Stromal cell of bone marrow (primary cell): ENCODE measurements around the gene DGCR2.
A peak's percentile ranks its signal among the peaks of the same experiment; 100 is the strongest.
"Not testable (repeated sequence)": the region's sequence is repeated elsewhere in the genome, so short reads cannot be mapped to it uniquely, and the experiment has no call there.

Experiments used
- DNase-seq: peaks from one replicate; pipeline ENCODE4 v3.0.0-alpha.2; 2012; ENCODE audit warnings: low read depth

DGCR2 gene

DNA sequence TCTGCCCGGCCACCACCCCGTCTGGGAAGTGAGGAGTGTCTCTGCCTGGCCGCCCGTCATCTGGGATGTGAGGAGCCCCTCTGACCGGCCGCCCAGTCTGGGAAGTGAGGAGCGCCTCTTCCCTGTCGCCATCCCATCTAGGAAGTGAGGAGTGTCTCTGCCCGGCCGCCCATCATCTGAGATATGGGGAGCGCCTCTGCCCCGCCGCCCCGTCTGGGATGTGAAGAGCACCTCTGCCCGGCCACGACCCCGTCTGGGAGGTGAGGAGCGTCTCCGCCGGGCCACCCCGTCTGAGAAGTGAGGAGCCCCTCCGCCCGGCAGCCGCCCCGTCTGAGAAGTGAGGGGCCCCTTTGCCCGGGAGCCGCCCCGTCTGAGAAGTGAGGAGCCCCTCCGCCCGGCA is 38.1 kb downstream of the DGCR2 start:
- not testable (repeated sequence) for DNase-seq

DNA sequence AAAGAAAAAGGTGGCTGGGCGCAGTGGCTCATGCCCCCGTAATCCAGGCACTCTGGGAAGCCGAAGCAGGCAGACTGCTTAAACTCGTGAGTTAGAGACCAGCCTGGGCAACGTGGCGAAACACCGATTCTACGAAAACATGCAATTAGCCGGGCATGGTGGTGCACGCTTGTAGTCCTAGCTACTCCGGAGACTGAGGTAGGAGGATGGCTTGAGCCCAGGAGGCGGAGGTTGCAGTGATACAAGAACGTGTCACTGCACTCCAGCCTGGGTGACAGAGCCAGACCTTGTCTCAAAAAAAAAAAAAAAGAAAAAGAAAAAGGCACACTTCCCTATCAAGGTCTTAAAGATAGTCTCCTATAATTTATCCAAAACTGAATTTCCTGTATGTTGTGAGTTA is 39.4 kb downstream of the DGCR2 start:
- DNase-seq = no peak

DNA sequence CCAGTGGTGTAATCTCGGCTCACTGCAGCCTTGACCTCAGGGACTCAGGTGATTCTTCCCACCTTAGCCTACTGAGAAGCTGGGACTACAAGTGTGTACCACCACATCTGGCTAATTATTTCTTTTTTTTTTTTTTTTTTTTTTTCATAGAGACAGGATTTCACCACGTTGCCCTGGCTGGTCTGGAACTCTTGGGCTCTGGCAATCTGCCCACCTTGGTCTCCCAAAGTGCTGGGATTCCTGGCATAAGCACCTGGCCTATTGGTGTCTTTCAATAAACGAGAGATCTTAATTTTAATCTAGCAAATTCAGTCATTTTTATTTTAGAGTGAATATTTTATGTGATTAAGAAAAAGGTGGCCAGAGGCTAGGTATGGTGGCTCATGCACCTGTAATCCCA is 40.1 kb downstream of the DGCR2 start:
- no peak for DNase-seq

DNA sequence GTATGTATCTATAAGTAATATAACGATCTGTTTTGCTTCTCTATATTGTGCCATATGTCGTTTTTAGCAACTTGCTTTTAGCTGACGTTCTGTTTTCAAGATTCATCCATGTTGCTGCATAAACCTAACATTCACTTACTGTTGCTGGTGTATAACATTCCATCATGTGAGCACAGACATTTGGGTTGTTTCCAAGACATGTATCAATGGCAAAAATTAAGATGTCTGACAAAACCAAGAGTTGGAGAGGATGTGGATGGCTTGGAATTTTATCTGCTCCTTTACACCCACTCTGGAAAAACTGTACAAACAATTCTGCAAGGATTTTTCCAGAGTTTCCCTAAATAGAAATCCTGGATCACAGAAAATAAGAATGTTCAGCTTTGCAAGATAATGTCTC is 40.9 kb downstream of the DGCR2 start:
- DNase-seq = no peak

DNA sequence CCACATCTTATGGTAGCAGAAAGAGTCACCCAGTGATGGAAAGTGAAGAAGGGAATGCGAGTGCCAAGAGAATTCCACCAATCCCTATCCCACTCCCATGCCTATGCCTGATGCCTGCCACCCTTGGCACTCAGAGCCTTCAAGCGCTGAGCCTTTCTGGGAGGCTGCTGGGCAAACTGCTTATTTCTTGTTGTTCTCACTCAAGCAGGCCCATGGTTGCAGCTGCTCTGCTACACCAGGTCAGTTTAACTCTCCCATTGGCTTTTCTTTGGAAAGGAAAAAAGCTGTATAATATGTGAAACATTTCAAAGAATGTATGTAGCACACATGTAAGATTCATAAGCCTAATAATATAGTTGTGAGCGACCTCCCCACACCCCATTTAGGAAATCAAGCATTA is 41.4 kb downstream of the DGCR2 start:
- DNase-seq = no peak

DNA sequence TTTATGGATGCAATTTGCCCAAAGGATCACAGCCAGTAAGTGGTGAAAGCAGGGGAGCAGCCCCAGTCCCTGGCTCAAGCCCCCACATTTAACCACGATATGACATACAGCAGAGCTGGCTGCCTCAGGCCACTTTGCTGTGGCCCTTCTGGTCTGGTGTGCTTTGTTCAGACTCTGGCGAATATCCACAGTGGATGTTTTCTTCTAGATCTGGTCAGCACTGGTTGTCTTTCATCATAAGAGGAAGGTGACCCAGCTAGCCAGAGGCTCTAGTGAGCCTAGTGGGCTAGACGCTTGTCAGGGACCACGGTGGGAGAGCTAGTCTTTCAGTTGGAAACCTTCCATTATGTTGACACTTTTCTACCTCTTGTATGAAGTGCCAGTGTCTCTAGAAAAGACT is 42.5 kb downstream of the DGCR2 start:
- no peak for DNase-seq

DNA sequence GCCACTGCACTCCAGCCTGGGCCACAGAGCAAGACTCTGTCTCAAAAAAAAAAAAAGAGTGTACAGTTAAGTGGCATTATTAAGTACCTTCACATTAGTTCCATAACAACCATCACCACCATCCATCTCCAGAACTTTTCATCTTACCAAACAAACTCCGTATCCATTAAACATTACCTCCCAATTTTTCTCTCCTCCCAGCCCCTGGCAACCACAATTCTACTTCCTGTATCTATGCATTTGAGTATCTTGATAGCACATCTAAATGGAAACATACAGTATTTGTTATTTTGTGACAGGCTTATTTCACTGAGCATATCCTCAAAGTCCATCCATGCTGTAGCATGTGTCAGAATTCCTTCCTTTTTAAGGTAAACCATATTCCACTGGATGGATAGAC is 46.8 kb downstream of the DGCR2 start:
- DNase-seq = no peak

DNA sequence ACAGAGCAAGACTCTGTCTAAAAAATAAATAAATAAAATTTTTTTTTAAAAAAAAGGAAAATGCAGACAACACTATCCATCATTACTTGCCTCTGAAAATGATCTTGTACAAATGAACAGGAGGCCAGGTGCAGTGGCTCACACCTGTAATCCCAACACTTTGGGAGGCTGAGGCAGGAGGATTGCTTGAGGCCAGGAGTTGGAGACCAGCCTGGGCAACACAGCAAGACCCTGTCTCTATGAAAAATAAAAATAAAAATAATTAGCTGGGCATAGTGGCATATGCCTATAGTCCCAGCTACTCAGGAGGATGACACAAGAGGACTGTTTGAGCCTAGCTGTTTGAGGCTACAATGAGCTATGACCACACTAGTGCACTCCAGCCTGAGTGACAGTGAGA is 49.4 kb downstream of the DGCR2 start:
- not testable (repeated sequence) for DNase-seq

DNA sequence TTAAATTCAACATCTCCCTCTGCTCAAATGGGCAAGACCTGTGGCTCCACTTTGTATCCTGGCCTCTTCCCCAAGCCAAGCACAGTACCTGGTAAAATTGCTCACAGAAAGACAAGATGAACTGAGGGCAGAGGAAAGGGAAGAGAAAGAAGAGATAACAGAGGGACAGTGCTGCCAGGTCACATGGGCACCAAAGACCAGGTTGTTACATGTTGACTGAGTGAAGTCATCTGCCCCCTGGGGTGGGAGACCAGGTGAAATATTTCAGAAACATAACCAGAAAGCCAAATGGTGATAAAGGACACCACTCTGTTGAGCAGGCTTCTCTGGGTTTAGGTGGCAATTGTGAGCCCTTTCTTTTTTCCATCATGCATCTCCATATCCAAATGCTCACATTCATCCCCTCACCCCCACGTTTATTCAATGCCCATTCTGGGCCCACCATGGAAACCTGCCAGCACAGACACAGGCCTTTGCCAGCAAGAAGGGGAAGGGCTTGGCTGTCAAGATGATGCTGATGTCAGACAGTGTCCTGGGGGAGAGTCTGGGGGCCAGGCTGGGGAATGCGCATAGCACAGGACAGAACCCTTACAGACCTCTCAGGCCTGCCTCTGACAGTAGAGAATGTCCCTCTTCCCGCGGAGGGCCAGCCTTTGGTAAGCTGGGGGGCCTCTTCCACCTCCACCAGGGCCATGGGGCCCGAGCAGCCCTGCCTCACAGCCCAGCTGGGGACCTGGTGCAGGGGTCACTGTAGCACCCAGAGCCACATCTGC is 51.6 kb downstream of the DGCR2 start:
- no peak for DNase-seq

DNA sequence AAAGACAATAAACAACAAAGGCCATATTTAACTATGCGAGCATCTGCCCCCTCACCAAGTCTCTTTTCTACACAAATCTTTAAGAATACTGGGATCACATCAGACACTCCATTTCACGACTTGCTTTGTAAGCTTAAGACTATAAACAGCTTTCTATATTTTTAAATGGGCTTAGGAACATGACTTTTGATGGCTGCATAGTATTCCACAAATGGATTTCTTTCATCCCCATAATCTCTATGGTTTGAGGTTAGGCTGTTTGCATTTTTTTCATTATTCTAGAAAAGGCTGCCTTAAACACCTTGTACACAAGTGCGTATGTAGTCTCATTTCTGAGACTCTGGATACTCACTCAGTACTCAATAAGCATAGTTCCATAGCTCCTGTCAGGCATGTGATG is 52.8 kb downstream of the DGCR2 start:
- DNase-seq = no peak

DNA sequence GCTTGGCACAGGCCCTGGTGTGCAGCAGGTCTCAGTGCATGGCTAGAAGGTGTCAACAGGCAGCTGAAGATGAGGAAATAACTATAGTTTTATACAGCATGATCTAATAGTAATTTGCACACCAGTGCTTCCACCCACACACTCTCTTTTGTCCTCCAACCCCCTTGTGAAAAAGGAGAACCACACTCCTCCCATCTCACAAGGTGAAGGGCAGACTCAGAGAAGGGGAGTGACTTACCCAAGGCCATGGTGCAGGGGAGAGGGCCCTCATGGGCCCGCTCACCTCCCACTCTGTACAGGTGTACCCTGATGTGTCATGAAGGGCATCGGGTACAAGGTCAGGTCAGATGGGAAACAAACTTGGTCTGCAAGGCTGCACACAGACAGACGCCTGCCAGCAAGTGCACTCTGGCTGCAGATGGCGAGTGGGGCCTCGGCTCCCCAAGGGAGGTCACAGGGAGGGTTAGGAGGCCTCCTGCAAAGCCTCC is 53.4 kb downstream of the DGCR2 start:
- DNase-seq = no peak

DNA sequence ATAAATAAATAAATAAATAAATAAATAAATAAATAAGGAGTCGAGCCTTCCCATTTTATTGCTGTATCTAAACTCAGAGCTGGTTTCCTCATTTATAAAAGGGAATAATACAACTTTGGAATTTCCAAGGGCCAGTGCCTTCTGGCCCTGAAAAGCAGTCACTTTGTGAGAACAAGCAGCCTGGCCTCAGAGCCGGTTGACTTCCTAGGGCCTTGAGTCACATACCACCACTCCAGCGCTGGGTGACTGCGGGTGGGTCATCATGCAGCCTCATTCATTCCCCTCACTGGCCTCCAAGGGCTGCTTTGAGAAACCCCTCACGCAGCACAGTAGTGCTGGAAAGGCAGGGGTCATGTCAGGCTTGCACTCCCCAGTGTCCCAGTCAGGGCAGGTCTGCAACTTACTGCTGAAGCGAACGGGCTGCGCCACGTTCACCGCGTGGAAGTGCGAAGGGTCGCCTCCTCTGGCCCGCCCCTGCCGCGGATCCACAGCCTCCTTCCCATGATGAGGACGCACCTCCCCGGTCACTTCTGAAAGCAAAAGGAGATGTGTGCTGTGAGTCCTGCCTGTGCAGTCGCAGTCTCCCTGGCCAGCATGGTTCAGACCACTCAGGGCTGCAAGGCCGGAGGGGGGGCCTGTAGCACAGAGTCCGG is 54.4 kb downstream of the DGCR2 start:
- no peak for DNase-seq

DNA sequence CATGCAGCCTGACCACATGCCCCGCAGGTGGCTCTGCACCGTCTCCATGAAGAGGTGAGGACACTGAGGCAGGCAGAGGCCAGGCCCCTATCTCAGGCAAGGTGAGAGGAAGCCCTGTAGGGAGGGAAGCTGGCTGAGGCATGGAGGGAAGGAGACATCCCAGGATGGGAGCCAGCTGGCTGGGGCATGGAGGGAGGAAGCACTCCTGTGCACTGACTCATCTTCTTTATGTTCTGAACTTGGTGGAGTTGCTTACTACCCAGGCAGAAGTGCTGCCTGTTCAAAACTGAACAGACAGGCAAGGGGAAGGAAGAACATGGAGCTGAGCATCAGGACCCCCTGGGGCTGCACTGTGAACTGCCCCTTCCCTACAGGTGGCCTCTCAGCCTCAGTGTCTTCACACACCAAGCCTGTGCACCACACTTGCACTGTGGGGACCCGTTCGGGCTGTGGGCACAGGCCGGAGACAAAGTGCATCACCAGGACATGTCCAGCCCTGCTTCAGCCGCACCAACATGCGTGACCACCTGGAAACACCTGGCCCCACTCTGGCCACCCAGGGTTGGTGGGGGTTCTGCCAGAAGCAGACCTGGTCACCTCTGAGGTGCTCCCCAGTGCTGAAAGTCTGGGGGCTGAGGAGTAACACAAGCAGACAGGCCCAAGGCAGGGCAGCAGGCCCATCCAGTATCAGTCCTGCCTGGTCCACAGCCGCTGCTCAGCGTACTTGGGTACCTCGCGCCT is 55.5 kb downstream of the DGCR2 start:
- peak; percentile 23 for DNase-seq

DNA sequence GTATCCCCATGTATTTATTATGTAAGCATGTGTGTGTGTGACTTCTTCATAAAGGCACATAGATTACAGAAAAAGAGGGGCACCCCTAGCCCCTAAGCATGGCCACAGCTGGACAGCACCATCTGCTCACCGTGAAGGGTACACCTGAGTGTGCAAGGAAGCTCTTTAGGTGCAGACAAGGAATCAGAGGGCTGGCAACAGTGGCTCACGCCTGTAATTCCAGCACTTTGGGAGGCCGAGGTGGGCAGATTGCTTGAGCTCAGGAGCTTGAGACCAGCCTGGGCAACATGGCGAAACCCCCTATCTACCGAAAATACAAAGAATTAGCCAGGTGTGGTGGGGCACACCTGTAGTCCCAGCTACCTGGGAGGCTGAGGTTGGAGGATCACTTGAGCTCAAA is 56.3 kb downstream of the DGCR2 start:
- DNase-seq = no peak

DNA sequence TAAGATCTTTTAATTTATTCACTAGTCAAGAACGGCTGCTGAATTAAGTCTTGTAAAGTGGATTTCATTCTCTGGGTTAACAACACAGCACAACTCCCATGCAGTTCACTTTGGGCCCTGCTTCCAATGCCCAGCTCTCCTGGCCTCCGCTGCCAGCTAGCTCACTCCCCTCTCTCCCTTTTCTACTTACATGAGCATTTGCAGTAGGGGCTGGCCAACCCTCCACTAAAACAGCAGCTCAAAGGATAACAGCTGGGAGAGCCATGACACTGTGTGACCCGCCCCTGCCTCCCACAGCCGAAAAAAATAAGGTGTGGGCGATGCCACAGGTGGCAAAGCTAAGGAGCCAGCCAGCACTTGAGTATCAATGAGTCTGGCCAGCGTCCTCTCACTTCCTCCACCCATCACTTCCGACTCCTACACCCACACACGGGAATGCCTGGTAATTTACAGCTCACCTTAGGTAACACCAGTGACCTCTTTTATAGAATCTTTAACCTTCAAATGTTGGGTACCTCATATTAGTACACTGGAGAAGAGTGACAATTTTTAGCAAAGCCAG is 56.8 kb downstream of the DGCR2 start:
- no peak for DNase-seq

DNA sequence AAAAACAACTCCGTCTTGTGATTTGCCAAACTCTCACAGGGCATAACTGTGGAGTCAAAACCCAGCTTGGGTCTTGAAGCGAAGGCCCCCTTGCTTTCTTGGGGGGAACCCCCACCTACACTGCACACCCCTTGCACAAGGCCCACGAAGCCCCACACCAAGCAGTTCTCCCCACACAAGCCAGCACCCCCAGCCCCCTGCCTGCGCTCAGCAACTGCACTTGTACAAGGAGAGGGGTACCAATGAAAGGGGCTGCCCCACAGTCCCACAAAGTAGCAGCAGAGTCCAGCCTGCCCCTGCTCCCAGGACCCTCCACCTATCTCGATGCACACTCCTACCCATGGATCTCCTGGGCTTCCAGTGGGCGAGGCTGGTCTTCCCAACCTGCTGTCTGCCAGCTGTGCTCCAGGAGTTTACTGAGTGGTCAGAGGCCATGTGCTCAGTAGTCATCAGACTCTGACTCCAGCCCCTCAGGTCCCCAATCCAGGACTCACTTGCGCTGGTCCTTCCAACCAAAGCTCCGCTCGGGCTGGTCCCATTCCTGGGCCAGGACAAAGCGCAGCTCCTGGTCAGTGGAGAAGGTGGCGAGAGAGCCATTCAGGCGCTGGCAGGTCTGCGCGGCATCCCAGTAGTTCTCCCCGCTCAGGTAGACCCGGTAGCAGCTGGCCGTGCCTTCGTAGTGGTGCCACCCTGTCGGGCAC is 57.7 kb downstream of the DGCR2 start:
- DNase-seq = no peak

DNA sequence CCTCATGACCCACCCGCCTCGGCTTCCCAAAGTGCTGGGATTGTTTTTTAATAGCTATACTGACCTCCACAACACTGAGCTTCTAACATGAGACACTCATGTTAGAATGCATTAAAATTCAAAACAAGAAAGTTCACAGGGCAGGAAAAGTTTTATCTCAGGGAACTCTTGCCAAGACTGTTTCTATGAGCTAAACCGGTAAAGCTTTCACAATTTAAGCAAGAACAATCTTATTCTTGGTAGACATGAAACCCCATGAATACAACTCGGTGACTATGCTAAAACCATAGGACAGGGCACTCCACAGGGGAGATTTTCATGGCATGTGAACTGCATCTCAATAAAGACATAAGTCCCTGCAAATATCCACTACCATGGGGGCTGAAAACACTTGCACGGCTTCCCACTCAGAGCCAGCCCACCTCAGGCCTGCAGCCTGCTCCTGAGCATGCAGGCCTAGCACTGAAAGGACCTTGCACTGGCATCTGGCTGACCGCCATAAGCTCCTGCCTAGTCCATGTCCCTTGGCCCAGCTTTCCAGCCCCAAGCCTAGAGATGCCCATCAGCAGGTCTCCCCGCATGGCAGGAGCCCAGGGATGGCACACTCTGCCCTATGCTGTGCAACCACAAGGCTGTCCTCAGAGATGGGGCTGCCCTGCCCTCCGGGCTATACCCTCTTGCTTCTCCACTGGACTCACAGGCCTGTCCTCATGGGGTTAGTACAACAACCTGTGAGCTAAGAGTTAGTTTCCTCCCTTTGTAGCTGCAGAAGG is 58.4 kb downstream of the DGCR2 start:
- no peak for DNase-seq

DNA sequence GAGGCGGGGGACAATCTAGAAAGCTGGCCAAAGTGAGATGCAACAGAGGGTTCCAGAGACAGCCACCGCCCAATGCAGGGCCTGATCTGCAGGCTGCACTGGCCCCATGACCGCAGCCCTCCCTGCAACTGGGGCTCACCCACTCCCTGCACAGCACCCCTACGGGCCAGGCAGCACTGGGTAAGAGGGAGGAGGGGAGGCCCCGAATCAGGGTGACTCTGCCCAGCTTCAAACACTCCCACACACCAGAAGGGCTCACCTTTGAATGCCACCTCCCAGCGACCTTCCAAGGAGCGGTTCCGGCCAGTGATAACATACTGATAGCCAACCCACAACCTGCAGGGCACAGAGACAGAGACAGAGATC is 59.3 kb downstream of the DGCR2 start:
- DNase-seq = no peak

DNA sequence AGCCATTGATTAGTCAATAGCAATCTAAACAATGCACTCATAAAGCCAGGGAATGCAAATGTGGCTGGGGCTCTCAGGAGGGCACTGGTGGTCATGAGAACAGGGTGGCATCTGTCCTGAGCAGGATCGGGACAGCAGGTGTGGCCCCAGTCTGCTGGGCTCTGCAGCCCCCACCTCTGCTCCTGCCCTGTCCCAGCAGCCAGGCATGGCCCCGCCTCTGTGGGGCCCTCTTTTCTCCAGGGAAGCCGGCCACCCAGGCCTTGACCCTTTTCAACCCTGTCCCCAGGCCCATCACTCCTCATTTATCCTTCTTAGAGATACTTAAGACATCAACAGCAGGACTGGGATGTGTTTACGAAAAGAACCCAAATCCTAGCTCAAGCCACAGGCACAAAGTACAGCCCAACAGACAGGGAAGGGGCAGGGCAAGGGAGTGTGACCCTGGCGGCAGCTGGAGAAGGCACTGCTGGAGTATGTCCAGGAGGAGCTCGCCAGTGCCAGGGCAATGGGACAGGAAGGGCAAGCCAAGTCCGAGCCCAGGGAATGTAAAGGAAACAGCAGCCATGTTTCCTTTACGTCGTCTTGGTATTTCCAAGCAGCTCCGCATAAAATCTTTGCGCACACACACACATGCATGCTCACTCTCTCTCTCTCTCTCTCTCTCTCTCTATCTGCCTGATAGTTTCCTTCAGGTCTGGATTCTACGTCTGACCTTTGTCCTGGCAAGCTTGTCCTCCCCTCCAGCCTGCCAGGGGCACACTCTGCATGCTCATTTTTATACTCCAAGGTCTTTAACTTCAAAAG is 59.9 kb downstream of the DGCR2 start:
- DNase-seq = no peak

DNA sequence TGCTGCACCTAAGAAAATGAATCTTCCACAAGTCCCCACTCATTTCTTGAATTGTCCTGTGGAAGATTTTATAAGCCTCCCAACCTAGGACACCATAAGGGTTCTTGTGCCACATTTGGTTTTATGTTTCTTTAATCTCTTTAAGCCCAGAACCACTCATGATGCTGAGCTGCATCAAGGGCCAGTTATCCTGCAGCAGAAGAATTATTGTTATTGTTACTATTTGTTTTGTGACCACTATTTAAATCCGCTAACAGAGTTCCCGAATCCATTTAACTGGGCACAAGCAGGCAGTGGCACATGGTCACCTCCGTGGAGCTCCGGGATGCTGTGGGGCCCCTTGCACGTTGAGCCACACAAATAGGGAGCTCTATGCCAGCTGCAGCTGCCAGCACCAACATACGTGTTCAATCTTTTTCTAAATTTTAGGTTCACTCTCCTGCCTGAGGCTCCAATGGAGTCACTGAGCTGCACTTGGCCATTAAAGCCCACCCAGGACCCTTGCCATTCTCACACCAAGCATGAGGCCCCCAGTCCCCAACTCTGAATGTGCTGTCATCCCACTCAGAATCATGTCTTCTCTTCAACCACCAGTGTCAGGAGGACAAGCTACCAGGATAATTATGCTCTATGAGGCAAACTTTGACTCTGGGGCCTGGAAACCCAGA is 60.6 kb downstream of the DGCR2 start:
- DNase-seq = no peak
